Coronary artery (tissue), 2 donors: ENCODE data around the gene TMEM117.
"Not testable (repeated sequence)": the region's sequence is repeated elsewhere in the genome, so short reads cannot be mapped to it uniquely, and the experiment has no call there.

Experiments used
- DNase-seq: peaks from one replicate; pipeline ENCODE4 v3.0.0-alpha.2; 2017; ENCODE audit warnings: low spot score
- H3K27ac ChIP-seq, 2 donors: fragments of 200-600 bp; sonication (generic); one replicate each; pipeline ENCODE4 v1.5.1; 2016 to 2019
- H3K4me3 ChIP-seq: fragments of 200-600 bp; sonication (generic); 2 replicates; pipeline ENCODE4 v1.5.1; 2016; ENCODE audit warnings: mild to moderate bottlenecking, moderate library complexity
- TF ChIP-seq, protein P1 (sequence below): fragments of 200-600 bp; sonication (generic); IDR thresholded peaks from one replicate; pipeline ENCODE4 v1.5.1; 2019; ENCODE audit warnings: antibody characterized with exemption

The TMEM117 gene

DNA sequence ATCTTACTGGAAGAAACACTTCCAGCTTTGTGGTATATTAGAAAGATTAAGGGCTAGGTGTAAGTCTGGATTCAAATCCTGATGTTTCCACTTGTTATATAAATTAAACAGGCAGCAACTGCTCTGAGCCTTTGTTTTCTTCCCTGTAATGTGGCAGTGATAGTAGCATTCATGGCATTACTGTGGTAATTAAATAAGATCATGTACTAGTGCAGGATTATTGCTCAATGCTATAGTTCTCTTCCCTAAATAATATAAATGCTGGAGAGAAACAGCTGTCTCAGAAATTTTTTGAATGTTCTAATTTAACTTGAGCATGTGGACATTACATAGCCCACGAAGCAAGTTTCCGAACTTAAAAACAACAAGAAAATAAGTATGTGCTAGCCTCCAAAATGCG, 5.4 kb downstream of the TMEM117 start:
- TF ChIP-seq, protein P1, sequence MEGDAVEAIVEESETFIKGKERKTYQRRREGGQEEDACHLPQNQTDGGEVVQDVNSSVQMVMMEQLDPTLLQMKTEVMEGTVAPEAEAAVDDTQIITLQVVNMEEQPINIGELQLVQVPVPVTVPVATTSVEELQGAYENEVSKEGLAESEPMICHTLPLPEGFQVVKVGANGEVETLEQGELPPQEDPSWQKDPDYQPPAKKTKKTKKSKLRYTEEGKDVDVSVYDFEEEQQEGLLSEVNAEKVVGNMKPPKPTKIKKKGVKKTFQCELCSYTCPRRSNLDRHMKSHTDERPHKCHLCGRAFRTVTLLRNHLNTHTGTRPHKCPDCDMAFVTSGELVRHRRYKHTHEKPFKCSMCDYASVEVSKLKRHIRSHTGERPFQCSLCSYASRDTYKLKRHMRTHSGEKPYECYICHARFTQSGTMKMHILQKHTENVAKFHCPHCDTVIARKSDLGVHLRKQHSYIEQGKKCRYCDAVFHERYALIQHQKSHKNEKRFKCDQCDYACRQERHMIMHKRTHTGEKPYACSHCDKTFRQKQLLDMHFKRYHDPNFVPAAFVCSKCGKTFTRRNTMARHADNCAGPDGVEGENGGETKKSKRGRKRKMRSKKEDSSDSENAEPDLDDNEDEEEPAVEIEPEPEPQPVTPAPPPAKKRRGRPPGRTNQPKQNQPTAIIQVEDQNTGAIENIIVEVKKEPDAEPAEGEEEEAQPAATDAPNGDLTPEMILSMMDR: no peak
- no peak for DNase-seq
- no peak overlapping the region for H3K27ac ChIP-seq
- H3K4me3 ChIP-seq: no peak overlapping the region

DNA sequence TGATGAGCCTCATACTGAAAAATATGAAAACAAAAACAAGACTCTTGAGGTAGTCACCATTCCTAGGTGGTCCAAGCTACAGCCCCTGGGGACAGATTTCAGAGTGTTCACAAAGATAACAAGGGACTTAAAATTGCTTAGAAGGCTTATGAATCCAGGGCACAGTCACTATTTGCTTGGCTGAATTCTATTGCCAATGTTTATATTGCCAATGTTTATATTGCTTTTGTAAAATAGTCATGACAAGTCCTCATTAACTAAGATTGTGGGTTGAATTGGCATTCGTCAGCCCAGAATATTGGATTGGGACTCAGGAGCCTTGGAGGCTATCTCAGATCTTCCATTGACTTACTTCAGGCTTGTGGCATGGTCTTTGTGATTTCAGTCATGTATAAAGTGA, 6.4 kb downstream of the TMEM117 start:
- TF ChIP-seq, protein P1: no peak
- no peak for DNase-seq
- no peak overlapping the region for H3K27ac ChIP-seq
- H3K4me3 ChIP-seq: no peak overlapping the region

DNA sequence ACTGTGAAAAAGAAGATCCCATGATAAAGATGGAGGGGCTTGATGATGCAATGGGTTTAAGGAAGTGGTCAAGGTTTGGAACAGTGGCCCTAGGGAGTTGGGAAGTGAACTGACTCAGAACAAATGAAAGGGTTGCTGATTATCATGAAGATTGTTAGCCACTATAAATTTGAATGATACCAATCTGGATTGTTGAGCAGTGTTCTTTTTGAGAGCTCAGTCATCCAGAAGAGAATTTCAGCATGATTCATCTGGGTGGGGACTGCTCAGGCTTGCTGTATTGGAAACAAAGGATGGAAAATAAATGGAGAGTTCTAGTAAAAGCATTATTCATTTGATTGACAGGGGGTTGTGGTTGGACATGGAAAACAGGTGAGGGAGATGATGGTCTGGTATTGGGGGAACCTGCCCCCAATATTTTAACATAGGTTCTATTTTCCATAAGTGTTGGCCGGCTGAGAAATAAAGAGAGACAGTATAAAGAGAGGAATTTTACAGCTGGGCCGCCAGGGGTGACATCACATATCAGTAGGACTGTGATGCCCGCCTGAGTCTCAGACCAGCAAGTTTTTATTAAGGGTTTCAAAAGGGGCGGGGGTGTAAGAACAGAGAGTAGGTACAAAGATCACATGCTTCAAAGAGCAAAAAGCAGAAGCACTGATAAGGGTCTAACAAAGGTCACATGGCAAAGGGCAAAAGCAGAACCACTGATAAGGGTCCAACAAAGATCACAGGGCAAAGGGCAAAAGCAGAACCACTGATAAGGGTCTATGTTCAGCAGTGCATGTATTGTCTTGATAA, 11.7 kb downstream of the TMEM117 start:
- not testable (repeated sequence) for H3K27ac ChIP-seq, H3K4me3 ChIP-seq, DNase-seq

DNA sequence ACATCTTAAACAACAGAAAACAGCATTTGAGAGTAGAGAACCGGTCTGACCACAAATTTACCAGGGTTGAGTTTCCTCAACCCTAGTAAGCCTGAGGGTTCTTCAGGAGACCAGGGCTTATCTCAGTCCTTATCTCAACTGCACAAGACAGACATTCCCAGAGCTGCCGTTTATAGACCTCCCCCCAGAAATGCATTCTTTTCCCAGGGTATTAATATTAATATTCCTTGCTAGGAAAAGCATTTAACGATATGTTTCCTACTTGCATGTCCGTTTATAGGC, 12.3 kb downstream of the TMEM117 start:
- TF ChIP-seq, protein P1: no peak
- DNase-seq: no peak
- H3K4me3 ChIP-seq: no peak overlapping the region
- no peak overlapping the region for H3K27ac ChIP-seq

DNA sequence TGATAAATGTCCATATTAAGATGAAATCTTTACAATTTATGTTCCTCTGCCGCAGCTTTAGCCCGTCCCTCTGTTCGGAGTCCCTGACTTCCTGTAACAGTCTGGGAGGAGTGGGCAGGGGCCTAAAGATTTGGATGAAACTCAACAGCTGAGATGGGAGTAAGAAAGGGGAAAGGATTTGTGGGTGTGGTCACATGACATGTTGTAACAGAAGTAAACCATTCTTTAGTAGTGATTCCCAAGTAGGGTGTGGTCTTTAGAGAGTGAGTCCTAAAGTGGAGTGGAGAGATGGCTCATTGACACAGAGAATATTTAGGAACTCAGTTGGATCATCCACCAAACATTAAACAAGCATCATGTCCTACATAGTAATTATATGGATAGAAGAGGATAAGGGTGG, 12.9 kb downstream of the TMEM117 start:
- H3K4me3 ChIP-seq: no peak overlapping the region
- DNase-seq: no peak
- TF ChIP-seq, protein P1: no peak

DNA sequence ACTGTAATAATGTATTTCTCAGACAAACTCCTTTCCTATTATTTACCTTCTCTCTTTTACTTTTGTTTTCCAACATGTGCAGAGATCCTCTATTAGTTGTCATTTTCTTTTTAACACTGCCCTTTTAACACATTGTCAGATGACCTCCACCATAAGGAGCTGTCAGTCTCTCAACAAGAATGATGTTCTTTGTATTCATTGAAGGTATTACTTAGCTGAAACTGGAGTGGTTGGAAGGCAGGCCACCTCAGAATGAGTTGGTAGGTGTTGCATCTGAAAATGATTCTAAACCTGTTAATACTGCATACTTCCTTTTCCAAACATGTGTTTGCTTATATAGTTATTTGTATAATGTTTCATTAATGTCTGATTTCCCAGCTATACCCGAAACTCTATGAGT, 16.9 kb downstream of the TMEM117 start:
- H3K4me3 ChIP-seq: no peak overlapping the region
- no peak for DNase-seq
- no peak overlapping the region for H3K27ac ChIP-seq
- TF ChIP-seq, protein P1: no peak

More for the DNA sequence above, 12.9 kb downstream of the TMEM117 start:
- no peak overlapping the region for H3K27ac ChIP-seq

DNA sequence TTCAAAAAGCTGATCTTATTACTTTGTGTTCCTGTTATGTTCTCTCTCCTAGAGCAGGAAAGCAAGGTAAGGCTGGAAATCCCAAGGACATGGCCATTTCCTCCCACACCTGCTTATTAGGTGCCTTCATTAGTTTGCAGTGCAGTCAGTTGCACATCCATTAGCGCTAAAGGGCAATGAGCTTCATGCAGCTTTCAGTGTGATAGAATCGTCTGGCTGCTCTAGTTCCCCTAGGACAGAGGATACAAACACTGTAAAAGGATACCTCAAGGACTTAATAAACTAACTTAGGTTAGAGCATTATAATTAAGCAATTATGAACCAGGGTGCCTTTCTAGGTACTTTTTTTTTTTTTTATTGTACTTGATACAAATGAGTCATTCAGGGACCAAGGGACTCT, 21.1 kb downstream of the TMEM117 start:
- Histone ChIP-seq H3K4me3 (no peak overlapping the region), H3K27ac (no peak overlapping the region)
- TF ChIP-seq, protein P1: no peak
- DNase-seq: no peak
